Ovary (tissue), 3 donors: ENCODE data around the gene LRFN2.

Source experiments
- CTCF ChIP-seq, 3 donors: fragments of 450-650 bp in 2 of 3; fragments of 200-600 bp in 1 of 3; IDR thresholded peaks; one replicate each; pipeline versions ENCODE4 v1.5.1 to v1.8.0; 2016 to 2022; ENCODE audit warnings: antibody characterized with exemption in 3 of 3, mild to moderate bottlenecking in 1 of 3
- EP300 ChIP-seq: sonication (generic); formaldehyde crosslinking; IDR thresholded peaks from one replicate; pipeline ENCODE4 v1.6.1; 2017; ENCODE audit warnings: antibody characterized with exemption
- POLR2A ChIP-seq: fragments of 450-650 bp; IDR thresholded peaks from one replicate; pipeline ENCODE4 v1.6.1; 2017; ENCODE audit warnings: antibody characterized with exemption, mild to moderate bottlenecking, moderate library complexity
- donor health status: DM: no; HTN: no; CAD: no.

GRCh38 chr6:40597301-40597700 lies 10.1 kb upstream of the LRFN2 start:
- TF ChIP-seq POLR2A (no peak), CTCF (IDR thresholded peaks at IDR 0.05) (no peak), EP300 (no peak)
